GM12878 (cell line): Measurements from ENCODE around the gene MCOLN1.

Experiments
- BRCA1 ChIP-seq: IDR thresholded peaks from 2 replicates; pipeline ENCODE4 v1.6.1; 2011; ENCODE audit warnings: low read depth, low read length, improper control_type of control experiment
- CREB1 ChIP-seq: IDR thresholded peaks from 2 replicates; pipeline ENCODE4 v1.6.1; 2012; ENCODE audit warnings: low read depth, mild to moderate bottlenecking, inconsistent platforms
- GABPA ChIP-seq: IDR thresholded peaks from 2 replicates; pipeline ENCODE4 v1.6.1; 2014; ENCODE audit warnings: antibody characterized with exemption, low read depth, mild to moderate bottlenecking, inconsistent platforms
- TF ChIP-seq, protein P1 (sequence below), 3 experiments: IDR thresholded peaks in 2 of 3; conservative IDR thresholded peaks in 1 of 3; 2 replicates each; pipeline ENCODE4 v1.5.1; 2011; ENCODE audit warnings: low read depth in 3 of 3, low read length in 3 of 3, mild to moderate bottlenecking in 3 of 3, control low read depth in 2 of 3, moderate library complexity in 2 of 3, inconsistent platforms in 1 of 3, mixed read lengths in 1 of 3; ENCODE audit not compliant: control insufficient read depth in 2 of 3, insufficient read depth in 1 of 3; ENCODE audit errors: extremely low read depth in 1 of 3

DNA sequence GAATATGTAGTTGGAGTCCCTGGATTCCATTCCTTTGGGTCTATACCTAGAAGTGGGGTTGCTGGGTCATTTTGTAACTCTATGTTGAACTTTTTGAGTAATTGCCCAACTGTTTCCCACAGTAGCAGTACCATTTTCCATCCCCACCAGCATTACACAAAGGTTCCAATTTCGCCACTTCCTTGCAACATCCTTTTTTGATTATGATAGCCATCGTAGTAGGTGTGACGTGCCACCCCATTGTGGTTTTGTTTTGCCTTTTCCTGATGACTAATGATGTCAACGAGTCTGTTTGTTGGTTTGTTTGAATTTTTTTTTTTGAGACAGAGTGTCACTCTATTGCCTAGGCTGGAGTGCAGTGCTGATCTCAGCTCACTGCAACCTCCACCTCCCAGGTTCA is 30.3 kb upstream of the MCOLN1 start:
- TF ChIP-seq CREB1, result no peak
- no peak for TF ChIP-seq BRCA1
- TF ChIP-seq, protein P1, sequence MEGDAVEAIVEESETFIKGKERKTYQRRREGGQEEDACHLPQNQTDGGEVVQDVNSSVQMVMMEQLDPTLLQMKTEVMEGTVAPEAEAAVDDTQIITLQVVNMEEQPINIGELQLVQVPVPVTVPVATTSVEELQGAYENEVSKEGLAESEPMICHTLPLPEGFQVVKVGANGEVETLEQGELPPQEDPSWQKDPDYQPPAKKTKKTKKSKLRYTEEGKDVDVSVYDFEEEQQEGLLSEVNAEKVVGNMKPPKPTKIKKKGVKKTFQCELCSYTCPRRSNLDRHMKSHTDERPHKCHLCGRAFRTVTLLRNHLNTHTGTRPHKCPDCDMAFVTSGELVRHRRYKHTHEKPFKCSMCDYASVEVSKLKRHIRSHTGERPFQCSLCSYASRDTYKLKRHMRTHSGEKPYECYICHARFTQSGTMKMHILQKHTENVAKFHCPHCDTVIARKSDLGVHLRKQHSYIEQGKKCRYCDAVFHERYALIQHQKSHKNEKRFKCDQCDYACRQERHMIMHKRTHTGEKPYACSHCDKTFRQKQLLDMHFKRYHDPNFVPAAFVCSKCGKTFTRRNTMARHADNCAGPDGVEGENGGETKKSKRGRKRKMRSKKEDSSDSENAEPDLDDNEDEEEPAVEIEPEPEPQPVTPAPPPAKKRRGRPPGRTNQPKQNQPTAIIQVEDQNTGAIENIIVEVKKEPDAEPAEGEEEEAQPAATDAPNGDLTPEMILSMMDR (IDR thresholded peaks at IDR 0.05 in 2 of 3, conservative IDR thresholded peaks at IDR 0.05 in 1 of 3; ENCODE audit: control insufficient read depth in 2 of 3, extremely low read depth in 1 of 3, insufficient read depth in 1 of 3, low read depth in 3 of 3, low read length in 3 of 3), result no peak
- TF ChIP-seq GABPA, result no peak
